Dendritic cell treated with granulocyte-macrophage colony-stimulating factor and Interleukin-4, amounts not matched to agents 40 ng/mL and 50 ng/mL, for 4 days (primary cell): ENCODE measurements around the gene PTPRK.

Experiments
- H3K27ac Mint-ChIP-seq: one replicate; pipeline ENCODE4 v1.8.0; 2022; ENCODE audit warnings: mild to moderate bottlenecking, mixed read lengths
- H3K27me3 Mint-ChIP-seq: one replicate; pipeline ENCODE4 v1.8.0; 2022; ENCODE audit warnings: mild to moderate bottlenecking, mixed read lengths
- H3K36me3 Mint-ChIP-seq: one replicate; pipeline ENCODE4 v1.8.0; 2022; ENCODE audit warnings: low read depth, mixed read lengths
- H3K4me1 Mint-ChIP-seq: one replicate; pipeline ENCODE4 v1.8.0; 2022; ENCODE audit warnings: low read depth, mixed read lengths
- H3K4me3 Mint-ChIP-seq: one replicate; pipeline ENCODE4 v1.8.0; 2022; ENCODE audit warnings: mild to moderate bottlenecking, moderate library complexity, mixed read lengths
- H3K9me3 Mint-ChIP-seq: one replicate; pipeline ENCODE4 v1.8.0; 2022; ENCODE audit warnings: mixed read lengths
- intact Hi-C: fragments of 100-400 bp; cut with micrococcal nuclease; formaldehyde crosslinking; loops from one replicate; pipeline ENCODE4 v1.15.0; 2022

The PTPRK gene

DNA sequence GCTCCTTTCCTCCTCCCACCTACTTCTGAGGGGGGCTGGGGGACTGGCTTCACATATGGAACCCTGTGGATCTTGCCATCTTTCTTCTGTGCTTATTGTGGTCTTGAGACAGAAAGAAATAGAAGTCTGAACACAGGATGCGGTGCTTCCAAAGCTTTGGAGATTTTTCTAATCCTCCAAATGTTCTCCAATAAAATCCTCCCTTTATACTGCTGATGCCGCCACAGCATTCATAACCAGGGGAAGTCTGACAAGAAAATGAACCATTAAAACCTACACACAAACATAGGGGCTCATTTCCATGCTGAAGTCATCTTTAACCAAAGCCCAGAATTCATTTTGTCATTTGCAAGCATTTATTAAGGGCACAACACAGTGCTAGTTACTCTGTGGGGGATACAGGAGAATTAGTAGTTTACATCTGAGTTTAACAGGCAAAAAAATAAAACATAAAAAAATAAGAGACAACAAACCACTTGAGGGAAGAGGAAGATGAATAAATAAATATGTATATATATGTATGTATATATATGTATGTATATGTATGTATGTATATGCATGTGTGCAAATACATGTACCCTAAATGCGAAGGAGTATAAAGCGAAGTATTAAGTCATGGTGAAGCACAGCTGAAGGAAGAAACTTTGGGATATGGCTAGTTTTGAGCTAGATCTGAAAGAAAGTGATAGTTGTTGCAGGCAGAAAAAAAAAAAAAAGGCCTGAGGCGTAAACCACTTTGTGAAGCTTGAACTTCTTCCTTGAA is 5.9 kb upstream of the PTPRK start:
- no peaks in the 10 kb centered on the region for H3K36me3 Mint-ChIP-seq
- intact Hi-C loops, result no loop called here
- H3K27ac Mint-ChIP-seq, result no peak overlapping the region
- no peaks in the 10 kb centered on the region for H3K9me3 Mint-ChIP-seq
- H3K4me3 Mint-ChIP-seq, result no peak overlapping the region
- H3K4me1 Mint-ChIP-seq, result no peaks in the 10 kb centered on the region
- peaks cover 11% of the 10 kb centered on the region for H3K27me3 Mint-ChIP-seq

DNA sequence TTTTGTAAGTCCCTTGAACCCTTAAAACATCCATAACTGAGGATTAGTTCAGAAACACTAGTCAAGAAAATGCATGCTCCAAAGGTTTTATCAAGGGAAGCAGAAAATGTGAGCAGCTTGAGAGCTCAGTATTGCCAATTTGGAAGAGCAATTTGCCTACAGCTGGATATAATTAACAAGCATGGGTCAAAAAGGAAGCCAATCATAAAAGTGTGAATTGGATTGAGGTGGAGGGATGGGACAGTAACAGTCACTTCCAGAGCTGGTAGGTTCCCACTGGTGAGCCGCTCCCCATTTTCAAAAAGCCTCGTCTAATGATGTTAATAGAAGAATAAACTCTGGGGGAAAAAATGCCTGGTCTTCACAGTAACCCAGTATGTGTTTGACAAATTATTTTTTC is 5.0 kb upstream of the PTPRK start:
- H3K4me3 Mint-ChIP-seq, result no peak overlapping the region
- H3K9me3 Mint-ChIP-seq, result no peaks in the 10 kb centered on the region
- H3K27me3 Mint-ChIP-seq, result peaks cover 19% of the 10 kb centered on the region
- no peaks in the 10 kb centered on the region for H3K36me3 Mint-ChIP-seq
- intact Hi-C loops, result no loop called here
- H3K4me1 Mint-ChIP-seq, result peaks cover 7% of the 10 kb centered on the region
- no peak overlapping the region for H3K27ac Mint-ChIP-seq

- no peaks in the 10 kb centered on the region for H3K36me3 Mint-ChIP-seq
Observed at GRCh38 chr6:128521282-128521632, 858 bp upstream of the PTPRK start.

GRCh38 chr6:128519931-128520435 is 416 bp downstream of the PTPRK start:
- Mint-ChIP-seq H3K27me3 (peaks cover 52% of the 10 kb centered on the region), H3K4me3 (peak overlapping the region; percentile 74)

More at GRCh38 chr6:128521282-128521632, 858 bp upstream of the PTPRK start:
- peaks cover 24% of the 10 kb centered on the region for H3K4me1 Mint-ChIP-seq
- no peaks in the 10 kb centered on the region for H3K9me3 Mint-ChIP-seq
- intact Hi-C loops, result no loop called here
- peaks cover 48% of the 10 kb centered on the region for H3K27me3 Mint-ChIP-seq
- peak overlapping the region; percentile 66 for H3K4me3 Mint-ChIP-seq
- no peak overlapping the region for H3K27ac Mint-ChIP-seq

GRCh38 chr6:128519132-128519930 is 1.1 kb downstream of the PTPRK start:
- H3K27me3 Mint-ChIP-seq, result peaks cover 52% of the 10 kb centered on the region
- H3K27ac Mint-ChIP-seq, result no peak overlapping the region
- H3K36me3 Mint-ChIP-seq, result no peaks in the 10 kb centered on the region
- H3K9me3 Mint-ChIP-seq, result no peaks in the 10 kb centered on the region
- intact Hi-C loops, result no loop called here
- H3K4me3 Mint-ChIP-seq, result peak overlapping the region; percentile 74
- peaks cover 24% of the 10 kb centered on the region for H3K4me1 Mint-ChIP-seq

More at GRCh38 chr6:128519931-128520435, 416 bp downstream of the PTPRK start:
- H3K4me1 Mint-ChIP-seq, result peaks cover 24% of the 10 kb centered on the region
- no peak overlapping the region for H3K27ac Mint-ChIP-seq
- H3K36me3 Mint-ChIP-seq, result no peaks in the 10 kb centered on the region
- intact Hi-C loops, result no loop called here
- no peaks in the 10 kb centered on the region for H3K9me3 Mint-ChIP-seq

DNA sequence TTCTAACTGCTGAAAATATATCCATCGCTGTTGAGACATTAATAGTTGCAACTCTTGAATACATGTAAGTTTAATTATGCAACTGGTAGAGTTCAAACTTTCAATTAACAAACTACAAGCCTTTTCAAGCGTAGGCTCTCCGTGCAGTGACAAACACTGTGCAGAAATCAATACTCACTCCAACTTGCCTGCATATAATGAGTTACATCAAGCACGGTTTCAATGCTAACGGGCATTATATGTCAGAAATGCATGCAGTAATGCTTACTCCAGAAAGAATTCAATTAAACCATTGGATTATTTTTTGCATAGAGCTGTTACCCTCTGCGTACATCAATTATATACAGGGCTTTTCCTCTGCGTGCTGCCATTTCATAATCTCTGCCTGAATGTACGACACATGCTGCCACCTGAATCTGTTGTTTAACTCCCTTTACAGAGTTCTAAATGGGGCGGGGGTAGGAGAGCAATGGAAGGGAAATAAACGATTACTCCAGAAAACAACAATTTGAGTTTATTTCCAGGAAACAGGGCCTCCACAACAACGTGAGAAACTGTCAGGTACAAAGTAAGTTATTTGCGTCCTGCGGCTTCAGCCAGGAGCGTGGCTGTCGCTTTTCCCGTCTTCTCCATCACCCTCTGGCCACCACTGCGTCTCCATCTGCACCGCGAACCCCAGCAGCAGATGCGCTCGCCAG is 1.8 kb downstream of the PTPRK start:
- intact Hi-C loops, result no loop called here
- Mint-ChIP-seq H3K4me1 (peaks cover 24% of the 10 kb centered on the region), H3K4me3 (peak overlapping the region; percentile 11), H3K9me3 (no peaks in the 10 kb centered on the region), H3K27me3 (peaks cover 51% of the 10 kb centered on the region), H3K27ac (no peak overlapping the region), H3K36me3 (no peaks in the 10 kb centered on the region)

GRCh38 chr6:128517124-128517523 is 3.3 kb downstream of the PTPRK start:
- Mint-ChIP-seq H3K27me3 (peaks cover 45% of the 10 kb centered on the region), H3K36me3 (no peaks in the 10 kb centered on the region), H3K27ac (no peak overlapping the region), H3K4me1 (peaks cover 24% of the 10 kb centered on the region), H3K4me3 (no peak overlapping the region), H3K9me3 (no peaks in the 10 kb centered on the region)
- intact Hi-C loops, result no loop called here

DNA sequence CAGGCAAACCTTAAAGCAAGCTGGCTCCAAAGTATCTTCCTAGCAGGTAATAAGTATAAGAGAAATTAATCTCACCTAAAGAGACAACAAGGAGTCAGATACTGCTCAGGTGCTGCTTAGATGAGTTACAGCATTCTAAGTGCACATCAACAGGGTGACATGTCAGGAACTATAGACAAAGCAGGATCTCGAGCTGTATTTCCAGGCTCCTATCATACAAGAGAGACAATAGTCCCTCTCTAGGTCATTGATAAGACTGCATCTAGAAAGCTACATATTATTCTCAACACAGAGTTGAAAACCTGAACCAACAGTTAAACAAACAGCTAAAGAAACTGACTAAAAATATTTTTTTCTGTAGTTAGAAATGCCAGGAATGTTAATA is 3.9 kb downstream of the PTPRK start:
- no peak overlapping the region for H3K4me3 Mint-ChIP-seq
- peaks cover 42% of the 10 kb centered on the region for H3K27me3 Mint-ChIP-seq

DNA sequence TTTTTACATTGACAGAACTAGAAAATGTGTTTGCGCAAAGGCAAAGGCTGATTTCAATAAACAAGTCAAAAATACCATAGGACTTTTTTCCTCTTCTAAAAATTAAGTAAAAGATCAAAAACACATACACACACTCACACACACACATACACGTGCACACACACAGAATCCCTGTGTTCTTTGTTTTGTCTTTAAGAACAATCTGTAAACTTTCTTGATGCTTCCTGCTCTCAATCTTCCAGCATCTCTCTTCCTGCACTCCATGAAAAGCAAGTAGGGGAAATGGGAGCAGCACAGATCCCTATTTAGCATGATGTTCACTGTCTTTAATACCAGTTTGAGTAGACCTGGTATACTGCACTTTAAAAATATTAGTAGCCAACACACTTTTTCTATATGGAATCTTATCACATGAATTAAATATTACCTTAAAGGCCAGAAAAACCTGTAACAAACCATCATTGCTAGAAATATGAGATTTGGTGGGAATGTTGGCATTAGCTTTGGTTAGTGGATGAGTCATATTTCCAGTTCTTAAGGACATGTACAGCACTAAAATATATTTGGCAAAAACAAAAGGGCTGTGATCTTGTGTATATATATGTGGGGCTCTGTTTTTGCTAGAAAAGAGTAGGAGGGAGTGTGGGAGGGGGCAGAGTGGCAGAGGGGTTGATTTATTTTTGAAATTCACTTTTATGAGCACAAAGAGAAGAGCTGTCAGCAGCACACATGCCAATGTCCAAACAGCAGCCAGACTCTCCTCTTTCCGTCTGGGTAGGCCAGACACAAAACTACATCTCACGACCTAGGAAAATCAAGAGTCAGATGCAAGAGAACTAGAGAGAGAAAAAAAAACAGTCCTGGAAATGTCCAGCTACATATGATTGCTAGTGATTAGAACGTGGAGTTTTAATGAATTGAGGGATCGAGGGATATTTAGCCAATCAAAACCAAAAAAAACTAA is 4.6 kb downstream of the PTPRK start:
- H3K4me1 Mint-ChIP-seq, result peaks cover 21% of the 10 kb centered on the region
- intact Hi-C loops, result no loop called here
- peaks cover 36% of the 10 kb centered on the region for H3K27me3 Mint-ChIP-seq

More for the DNA sequence above, 3.9 kb downstream of the PTPRK start:
- no peaks in the 10 kb centered on the region for H3K9me3 Mint-ChIP-seq
- no peaks in the 10 kb centered on the region for H3K36me3 Mint-ChIP-seq
- intact Hi-C loops, result no loop called here
- no peak overlapping the region for H3K27ac Mint-ChIP-seq
- peaks cover 24% of the 10 kb centered on the region for H3K4me1 Mint-ChIP-seq

DNA sequence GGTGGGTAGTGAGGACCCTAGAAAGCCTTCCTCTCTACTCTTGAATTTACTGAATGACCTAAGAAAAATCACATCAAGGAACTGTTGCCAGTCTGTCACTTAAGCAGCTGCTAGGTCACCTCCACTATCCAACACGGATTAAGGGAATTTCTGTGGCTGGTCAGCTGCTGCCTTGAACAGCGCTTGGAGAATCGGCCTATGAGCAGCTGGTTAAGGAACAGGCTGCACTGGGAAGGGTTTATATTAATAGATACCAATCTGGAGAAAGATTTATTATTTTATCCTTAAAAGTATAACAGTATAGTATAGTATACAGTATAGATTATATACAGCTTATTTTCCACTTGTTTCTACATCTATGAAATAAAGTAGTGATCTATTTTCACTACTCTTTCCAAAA is 6.5 kb downstream of the PTPRK start:
- Mint-ChIP-seq H3K36me3 (no peaks in the 10 kb centered on the region), H3K4me1 (peaks cover 2% of the 10 kb centered on the region), H3K9me3 (no peaks in the 10 kb centered on the region), H3K27ac (no peak overlapping the region), H3K4me3 (no peak overlapping the region), H3K27me3 (peaks cover 17% of the 10 kb centered on the region)
- intact Hi-C loops, result no loop called here

More for the DNA sequence above, 4.6 kb downstream of the PTPRK start:
- no peaks in the 10 kb centered on the region for H3K9me3 Mint-ChIP-seq
- no peak overlapping the region for H3K27ac Mint-ChIP-seq
- H3K4me3 Mint-ChIP-seq, result no peak overlapping the region
- H3K36me3 Mint-ChIP-seq, result no peaks in the 10 kb centered on the region

- Mint-ChIP-seq H3K27ac (no peak overlapping the region), H3K4me1 (no peaks in the 10 kb centered on the region), H3K4me3 (no peak overlapping the region), H3K27me3 (peaks cover 8% of the 10 kb centered on the region), H3K9me3 (no peaks in the 10 kb centered on the region), H3K36me3 (no peaks in the 10 kb centered on the region)
- intact Hi-C loops, result no loop called here
Observed at GRCh38 chr6:128512296-128512695, 8.1 kb downstream of the PTPRK start.

GRCh38 chr6:128511506-128511905 is 8.9 kb downstream of the PTPRK start:
- intact Hi-C loops, result no loop called here
- Mint-ChIP-seq H3K4me3 (no peak overlapping the region), H3K36me3 (no peaks in the 10 kb centered on the region), H3K27ac (no peak overlapping the region), H3K4me1 (no peaks in the 10 kb centered on the region), H3K9me3 (no peaks in the 10 kb centered on the region), H3K27me3 (peaks cover 4% of the 10 kb centered on the region)

- Mint-ChIP-seq H3K27me3 (no peaks in the 10 kb centered on the region), H3K4me3 (no peak overlapping the region), H3K36me3 (no peaks in the 10 kb centered on the region), H3K9me3 (no peaks in the 10 kb centered on the region), H3K27ac (no peak overlapping the region), H3K4me1 (no peaks in the 10 kb centered on the region)
- intact Hi-C loops, result no loop called here
Observed at GRCh38 chr6:128509709-128510108, 10.7 kb downstream of the PTPRK start.
